ENCODE measurements around the gene LSM3.

LSM3 gene

DNA sequence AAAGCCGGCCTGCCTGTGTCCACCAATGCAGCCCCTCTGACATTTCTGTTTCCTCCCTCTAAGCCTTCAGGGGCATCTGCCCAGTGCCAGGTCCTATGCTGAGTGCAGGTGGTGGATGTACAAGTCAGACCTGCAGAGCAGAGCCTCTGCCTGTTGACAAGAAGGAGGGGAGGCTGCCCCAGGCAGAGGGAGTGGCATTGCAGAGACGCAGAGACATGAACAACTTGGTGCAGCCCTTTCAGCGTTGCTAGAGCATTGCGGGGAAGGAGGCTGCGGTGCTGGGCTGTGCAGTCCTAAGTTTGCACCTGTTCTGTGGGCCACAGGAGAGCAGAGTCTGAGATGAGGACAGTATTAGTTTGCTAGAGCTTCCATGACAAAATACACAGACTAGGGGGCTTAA, 65.2 kb downstream of the LSM3 start:
- no peak for DNase-seq

DNA sequence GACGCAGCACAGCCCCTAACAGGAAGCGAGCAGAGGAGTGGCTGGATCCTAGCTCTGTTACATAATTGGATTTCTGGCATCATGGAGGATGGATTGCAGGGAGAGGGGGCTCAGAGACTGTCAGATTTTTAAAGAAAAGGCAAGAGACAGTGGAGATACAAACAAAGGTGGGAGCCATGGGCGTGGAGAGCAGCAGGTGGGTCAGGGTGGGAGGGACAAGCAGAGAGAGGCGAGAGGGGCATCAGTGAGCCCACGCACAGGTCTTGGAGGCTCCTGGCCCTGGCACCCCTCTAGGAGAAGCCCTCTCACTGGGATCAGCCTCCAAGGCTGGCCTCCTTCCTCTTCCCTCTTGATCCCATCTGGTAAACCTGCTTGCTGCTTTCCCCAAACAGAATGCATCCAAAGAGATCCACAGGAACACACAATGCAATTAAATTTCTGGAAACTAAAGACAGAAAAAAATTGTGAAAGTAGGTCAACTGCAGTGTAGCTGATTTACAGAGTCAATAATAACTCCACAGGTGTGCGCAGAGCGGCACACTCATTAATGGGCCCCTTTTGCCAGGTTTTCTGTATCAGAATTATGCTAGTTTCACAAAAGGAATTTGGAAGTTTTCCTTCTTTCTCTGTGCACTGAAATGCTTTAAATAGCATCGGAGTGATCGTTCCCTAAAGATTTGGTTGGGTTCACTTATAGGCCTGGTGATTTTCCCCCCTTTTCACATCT, 66.1 kb downstream of the LSM3 start:
- DNase-seq = no peak

DNA sequence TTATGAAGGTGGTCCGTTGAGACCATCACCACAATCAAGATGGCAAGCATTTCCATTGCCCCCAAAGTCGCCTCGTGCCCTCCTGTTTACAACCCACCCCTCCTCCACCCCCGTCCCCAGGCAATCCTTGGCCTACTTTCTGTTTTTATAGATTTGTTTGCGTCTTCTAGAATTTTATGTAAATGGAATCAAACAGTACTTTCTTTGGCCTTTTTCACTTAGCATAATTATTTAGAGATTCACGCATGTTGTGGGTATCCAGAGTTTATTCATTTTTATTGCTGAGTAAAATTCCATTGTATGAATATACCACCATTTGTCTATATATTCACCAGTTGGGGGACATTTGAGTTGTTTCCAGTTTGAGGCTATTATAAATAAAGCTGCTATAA, 66.6 kb downstream of the LSM3 start:
- no peak for DNase-seq

DNA sequence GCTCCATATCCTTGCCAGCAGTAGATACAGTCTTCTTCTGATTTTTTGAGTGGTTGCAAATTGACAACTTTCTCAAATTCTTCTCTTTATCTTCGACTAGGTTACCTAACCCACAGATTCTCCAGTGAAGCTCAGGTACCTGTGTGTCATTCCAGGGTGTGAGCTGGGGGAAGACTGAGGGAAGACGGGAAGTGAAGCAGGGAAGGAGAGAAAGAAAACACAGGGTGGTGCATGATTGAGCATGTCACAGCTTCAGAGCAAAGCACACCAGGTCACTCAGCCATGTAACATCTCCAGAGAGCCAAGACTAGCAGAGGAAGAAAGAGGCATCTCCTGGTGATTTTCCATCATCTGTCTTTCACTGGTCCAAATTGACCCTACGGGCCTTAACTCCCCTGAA, 67.2 kb downstream of the LSM3 start:
- no peak for DNase-seq

DNA sequence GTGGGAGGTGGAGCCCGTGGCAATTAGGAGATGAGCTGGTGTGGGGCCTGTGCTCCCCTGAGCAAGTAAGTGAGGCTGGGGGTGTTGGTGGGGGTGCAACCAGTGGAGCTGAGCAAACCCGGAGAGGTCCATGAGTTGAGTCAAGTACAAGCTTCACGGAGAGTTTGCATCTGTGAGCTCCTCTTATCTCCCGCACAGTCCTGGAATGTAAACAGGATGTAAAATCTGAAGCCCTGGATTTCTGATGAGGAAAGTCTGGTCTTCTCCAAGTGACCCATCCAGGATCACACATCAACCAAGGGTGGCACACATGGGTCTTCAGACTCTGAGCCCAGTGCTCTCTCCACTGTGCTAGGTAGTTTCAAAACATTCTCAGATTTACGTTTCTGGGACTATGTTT, 67.8 kb downstream of the LSM3 start:
- no peak for DNase-seq

DNA sequence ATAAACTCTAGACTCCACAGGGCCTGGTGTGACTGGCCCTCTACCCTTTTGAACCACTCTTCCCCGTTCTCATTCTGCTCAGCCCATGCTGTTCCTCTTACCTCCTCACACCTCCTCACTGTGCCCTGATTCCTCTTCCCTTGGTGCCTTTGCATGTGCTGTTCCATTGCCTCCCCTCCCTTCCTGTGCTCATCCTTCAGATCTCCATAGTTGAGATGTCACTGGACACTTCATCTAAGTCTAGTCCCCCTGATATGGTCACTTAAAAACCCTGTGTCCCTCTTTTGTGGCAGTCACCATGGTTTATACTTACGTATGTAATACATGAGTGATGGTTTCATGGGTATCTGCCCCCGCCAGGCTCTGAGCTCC, 69.8 kb downstream of the LSM3 start:
- DNase-seq = no peak

DNA sequence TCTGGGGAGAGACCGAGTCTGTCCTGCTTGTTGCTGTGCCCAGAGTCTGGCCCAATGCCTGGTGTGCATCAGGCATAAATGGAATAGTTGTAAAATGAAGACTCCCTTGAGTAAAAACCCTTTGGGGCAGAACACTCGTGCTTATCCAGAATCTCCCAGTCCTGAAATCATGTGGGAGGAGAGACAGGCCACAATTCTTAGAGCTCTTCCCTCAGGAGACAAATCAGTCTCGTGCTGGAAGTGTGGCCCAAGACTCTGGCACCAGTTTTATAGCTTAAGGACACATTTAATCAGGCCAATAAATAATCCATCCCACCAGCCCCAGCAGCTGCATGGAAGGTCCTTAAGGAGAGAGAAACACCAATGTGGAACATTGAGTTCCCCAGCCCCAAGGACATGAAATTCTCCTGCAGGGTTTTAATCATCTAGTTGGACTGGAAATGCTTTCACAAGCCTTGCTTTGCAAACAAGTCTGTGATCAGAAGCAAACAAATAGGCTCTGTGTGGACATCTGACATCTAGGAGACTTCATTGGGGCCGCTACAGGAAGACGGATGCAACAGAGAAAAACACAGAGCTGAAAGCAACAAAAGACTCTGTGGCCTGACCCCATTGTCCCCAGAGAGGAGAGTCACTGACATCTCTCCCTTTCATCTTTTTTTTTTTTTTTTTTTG, 70.4 kb downstream of the LSM3 start:
- no peak for DNase-seq

Measured in SHP77 treated with DMSO at 0.1 percent for 48 hours (cell line).